Endodermal cell (in vitro differentiated cells): ENCODE results near the gene CWC27. TPM values are rescaled to one million over a fixed set of nuclear protein-coding genes. Genes with fewer than 3 reads are reported as not detected.

Source experiments
- DNase-seq: peaks from one replicate; pipeline ENCODE4 v3.0.0-alpha.2; 2017
- H3K27ac ChIP-seq: 2 replicates; pipeline ENCODE4 v1.5.1; 2013; ENCODE audit warnings: mild to moderate bottlenecking, low read depth, low read length, moderate library complexity
- H3K27me3 ChIP-seq: 2 replicates; pipeline ENCODE4 v1.6.1; 2013; ENCODE audit warnings: mild to moderate bottlenecking, low read length, moderate library complexity; ENCODE audit not compliant: insufficient read depth, control insufficient read depth, poor library complexity, severe bottlenecking
- H3K36me3 ChIP-seq: 2 replicates; pipeline ENCODE4 v1.7.0; 2013; ENCODE audit warnings: mild to moderate bottlenecking, low read length, moderate library complexity; ENCODE audit not compliant: control insufficient read depth, insufficient read depth
- H3K4me1 ChIP-seq: one replicate; pipeline ENCODE4 v1.7.0; 2013; ENCODE audit warnings: low read length; ENCODE audit not compliant: control insufficient read depth, insufficient read depth
- H3K4me3 ChIP-seq: 2 replicates; pipeline ENCODE4 v1.5.1; 2013; ENCODE audit warnings: mild to moderate bottlenecking, low read length, moderate library complexity
- H3K9ac ChIP-seq: 2 replicates; pipeline ENCODE4 v1.6.1; 2013; ENCODE audit warnings: mild to moderate bottlenecking, low read length, moderate library complexity; ENCODE audit not compliant: poor library complexity, severe bottlenecking; ENCODE audit errors: extremely low read depth
- H3K9me3 ChIP-seq: 2 replicates; pipeline ENCODE4 v1.6.1; 2013; ENCODE audit warnings: mild to moderate bottlenecking, low read length, moderate library complexity; ENCODE audit not compliant: control insufficient read depth
- H3K27ac Mint-ChIP-seq: 2 replicates; pipeline ENCODE4 v1.8.0; 2020; ENCODE audit warnings: mixed read lengths
- H3K27me3 Mint-ChIP-seq: 2 replicates; pipeline ENCODE4 v1.8.0; 2021; ENCODE audit warnings: mild to moderate bottlenecking, mixed read lengths; ENCODE audit not compliant: insufficient read depth
- H3K36me3 Mint-ChIP-seq: 2 replicates; pipeline ENCODE4 v1.8.0; 2020; ENCODE audit warnings: low read depth, mixed read lengths
- H3K4me1 Mint-ChIP-seq: 2 replicates; pipeline ENCODE4 v1.8.0; 2020; ENCODE audit warnings: mixed read lengths
- H3K4me3 Mint-ChIP-seq: 2 replicates; pipeline ENCODE4 v1.8.0; 2020; ENCODE audit warnings: mild to moderate bottlenecking, moderate library complexity, mixed read lengths
- H3K9me3 Mint-ChIP-seq: 2 replicates; pipeline ENCODE4 v1.8.0; 2020; ENCODE audit warnings: mild to moderate bottlenecking, mixed read lengths
- WGBS, 2 experiments: methylation state at CpG; one replicate each; pipeline versions ENCODE4 v1.1.5 to v1.1.7; 2013; ENCODE audit warnings: missing lambda C conversion rate in 2 of 2, mixed read lengths in 1 of 2; ENCODE audit not compliant: insufficient coverage in 1 of 2, insufficient read length in 1 of 2; 5-methylcytosine and 5-hydroxymethylcytosine counted together
- total RNA-seq, 2 donors: library from RNA; stranded (reverse); fragmentation: NEBNext Ultra II Directional in 1 of 2; extraction: Animal tissue kit (Norgen Biotek cat#: 25700) in 1 of 2; gene quantifications; 2 replicates in 1 of 2; 3 replicates in 1 of 2; pipeline ENCODE4 v1.2.1, GENCODE V29; 2021
- TF ChIP-seq, protein P1 (sequence below): fragments of 200-600 bp; sonication (generic); conservative IDR thresholded peaks from 2 replicates; pipeline ENCODE4 v1.5.0; 2021; ENCODE audit warnings: antibody characterized with exemption, mild to moderate bottlenecking

Gene CWC27
- total RNA-seq, 2 donors from 2014 or later = 69.1 to 74.8 TPM

DNA sequence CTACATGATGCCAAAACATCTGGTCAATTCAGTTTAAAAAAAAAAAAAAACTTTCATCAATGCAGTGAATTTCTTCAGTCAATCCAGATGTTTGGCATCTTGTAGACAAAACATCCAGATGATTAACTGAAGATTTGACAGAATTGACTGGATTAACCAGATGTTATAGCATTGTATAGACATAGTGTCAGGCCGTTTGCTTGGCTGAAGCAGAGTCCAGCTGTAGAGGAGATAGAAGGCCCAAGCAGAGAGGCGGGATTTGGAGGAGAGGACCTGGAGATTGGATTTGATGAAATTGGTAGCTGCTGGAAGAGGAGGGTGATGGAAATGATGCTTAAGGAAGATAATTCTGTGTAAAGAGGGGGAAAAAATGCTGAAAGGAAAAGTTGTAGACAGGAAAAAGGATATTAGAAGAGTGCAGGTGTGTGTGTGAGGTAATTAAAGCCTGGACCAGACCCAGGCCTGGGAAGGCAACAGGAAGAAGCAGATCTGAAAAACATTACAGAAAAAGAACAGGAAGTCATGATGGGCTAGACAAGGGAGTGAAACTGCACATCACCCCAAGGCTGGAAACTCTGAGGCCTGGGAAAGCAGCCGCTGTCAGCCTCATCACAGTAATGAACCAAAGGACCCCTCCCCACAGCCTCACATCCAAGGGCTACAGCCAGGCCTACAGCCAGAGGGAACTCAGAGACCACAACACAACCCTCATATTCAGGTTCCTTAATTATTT is 258.3 kb downstream of the CWC27 start:
- peaks cover 8% of the 10 kb centered on the region for H3K4me1 Mint-ChIP-seq
- TF ChIP-seq, protein P1, sequence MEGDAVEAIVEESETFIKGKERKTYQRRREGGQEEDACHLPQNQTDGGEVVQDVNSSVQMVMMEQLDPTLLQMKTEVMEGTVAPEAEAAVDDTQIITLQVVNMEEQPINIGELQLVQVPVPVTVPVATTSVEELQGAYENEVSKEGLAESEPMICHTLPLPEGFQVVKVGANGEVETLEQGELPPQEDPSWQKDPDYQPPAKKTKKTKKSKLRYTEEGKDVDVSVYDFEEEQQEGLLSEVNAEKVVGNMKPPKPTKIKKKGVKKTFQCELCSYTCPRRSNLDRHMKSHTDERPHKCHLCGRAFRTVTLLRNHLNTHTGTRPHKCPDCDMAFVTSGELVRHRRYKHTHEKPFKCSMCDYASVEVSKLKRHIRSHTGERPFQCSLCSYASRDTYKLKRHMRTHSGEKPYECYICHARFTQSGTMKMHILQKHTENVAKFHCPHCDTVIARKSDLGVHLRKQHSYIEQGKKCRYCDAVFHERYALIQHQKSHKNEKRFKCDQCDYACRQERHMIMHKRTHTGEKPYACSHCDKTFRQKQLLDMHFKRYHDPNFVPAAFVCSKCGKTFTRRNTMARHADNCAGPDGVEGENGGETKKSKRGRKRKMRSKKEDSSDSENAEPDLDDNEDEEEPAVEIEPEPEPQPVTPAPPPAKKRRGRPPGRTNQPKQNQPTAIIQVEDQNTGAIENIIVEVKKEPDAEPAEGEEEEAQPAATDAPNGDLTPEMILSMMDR = no peak
- H3K4me3 Mint-ChIP-seq = no peak overlapping the region
- no peaks in the 10 kb centered on the region for H3K36me3 Mint-ChIP-seq
- Histone ChIP-seq H3K27me3 (no peaks in the 10 kb centered on the region), H3K27ac (no peak overlapping the region), H3K9me3 (no peaks in the 10 kb centered on the region), H3K4me3 (no peak overlapping the region), H3K36me3 (no peaks in the 10 kb centered on the region), H3K9ac (no peak overlapping the region), H3K4me1 (no peaks in the 10 kb centered on the region)
- no peaks in the 10 kb centered on the region for H3K9me3 Mint-ChIP-seq
- no peak for DNase-seq
- no peak overlapping the region for H3K27ac Mint-ChIP-seq
- H3K27me3 Mint-ChIP-seq = peaks cover 3% of the 10 kb centered on the region
- WGBS, 2 experiments = 90% methylated on average over 3 of the region's 3 CpGs; no CpG with 5 or more reads in 1 of the 2 experiments

DNA sequence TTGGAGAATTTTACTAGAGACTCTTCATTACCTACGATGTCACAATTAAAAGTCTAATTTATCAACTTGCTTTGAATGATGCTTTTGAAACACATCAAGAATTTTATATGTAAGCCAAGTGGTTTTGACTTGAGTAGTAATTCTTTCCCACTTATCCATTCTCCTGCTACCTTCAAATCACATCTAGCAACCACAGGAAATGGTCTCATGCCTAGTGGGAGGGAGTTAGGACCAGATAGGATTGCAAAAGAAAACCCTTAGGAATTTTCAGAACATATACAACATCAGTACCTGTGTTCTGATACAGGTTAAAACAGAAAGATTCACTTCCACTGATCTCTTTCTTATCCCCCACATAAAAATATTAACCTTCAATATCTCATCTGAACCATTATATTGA is 260.4 kb downstream of the CWC27 start:
- DNase-seq = no peak
- H3K4me1 ChIP-seq = peaks cover 7% of the 10 kb centered on the region
- H3K27ac Mint-ChIP-seq = no peak overlapping the region
- H3K9me3 ChIP-seq = no peaks in the 10 kb centered on the region
- H3K36me3 ChIP-seq = no peaks in the 10 kb centered on the region
- no peak overlapping the region for H3K4me3 Mint-ChIP-seq
- peaks cover 8% of the 10 kb centered on the region for H3K4me1 Mint-ChIP-seq
- H3K4me3 ChIP-seq = no peak overlapping the region
- peaks cover 3% of the 10 kb centered on the region for H3K27me3 Mint-ChIP-seq
- TF ChIP-seq, protein P1 = no peak
- no peaks in the 10 kb centered on the region for H3K27me3 ChIP-seq
- H3K27ac ChIP-seq = no peak overlapping the region
- no peak overlapping the region for H3K9ac ChIP-seq
- no peaks in the 10 kb centered on the region for H3K36me3 Mint-ChIP-seq
- WGBS, 2 experiments = no CpG with 5 or more reads among the region's 1 CpG
- H3K9me3 Mint-ChIP-seq = no peaks in the 10 kb centered on the region

DNA sequence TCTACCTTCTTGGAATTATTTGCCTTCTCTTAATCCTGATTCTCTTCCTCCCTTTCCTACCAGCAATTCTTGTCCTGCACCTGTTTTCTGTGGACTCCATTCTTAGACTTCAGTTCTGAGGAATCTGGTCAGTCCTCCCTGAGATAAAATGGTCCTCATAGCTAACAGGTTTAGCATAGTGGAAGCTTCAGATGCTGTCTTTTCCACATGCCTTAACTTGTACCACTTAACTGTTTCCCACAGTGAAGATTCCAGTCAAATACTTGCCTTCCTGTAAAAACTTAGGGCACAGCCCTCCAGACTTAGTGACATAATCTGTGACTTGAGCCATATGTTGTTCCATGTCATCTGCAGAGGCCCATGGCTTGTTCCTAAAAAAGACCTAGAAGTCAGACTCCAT is 261.3 kb downstream of the CWC27 start:
- Histone ChIP-seq H3K36me3 (no peaks in the 10 kb centered on the region), H3K27ac (no peak overlapping the region), H3K27me3 (no peaks in the 10 kb centered on the region), H3K4me3 (no peak overlapping the region), H3K9ac (no peak overlapping the region), H3K9me3 (no peaks in the 10 kb centered on the region), H3K4me1 (peaks cover 15% of the 10 kb centered on the region)
- H3K36me3 Mint-ChIP-seq = no peaks in the 10 kb centered on the region
- peaks cover 3% of the 10 kb centered on the region for H3K27me3 Mint-ChIP-seq
- no peak overlapping the region for H3K27ac Mint-ChIP-seq
- DNase-seq = no peak
- H3K4me1 Mint-ChIP-seq = peaks cover 15% of the 10 kb centered on the region
- TF ChIP-seq, protein P1 = no peak
- H3K4me3 Mint-ChIP-seq = no peak overlapping the region
- no peaks in the 10 kb centered on the region for H3K9me3 Mint-ChIP-seq
